GM18499 (cell line): ENCODE data around the gene GNAI1.

Experiments used
- ATAC-seq: cut with Tn5 transposase; IDR thresholded peaks from one replicate; pipeline ENCODE4 v1.9.1; 2021; ENCODE audit warnings: moderate number of reproducible peaks; ENCODE audit not compliant: insufficient read depth, unreplicated experiment

The GNAI1 gene

GRCh38 chr7:80134536-80135308 lies at the start of gene GNAI1:
Gene GNAI1 (plus strand): TSS chr7:80134831. CDS start chr7:80135161, 330 bp downstream.
- ATAC-seq: no peak

- ATAC-seq: no peak
Measured at GRCh38 chr7:80087051-80087770, 47.4 kb upstream of the GNAI1 start.

- no peak for ATAC-seq
Measured at GRCh38 chr7:80087771-80088170, 46.9 kb upstream of the GNAI1 start.

- ATAC-seq: no peak
Measured at GRCh38 chr7:80088705-80089104, 45.9 kb upstream of the GNAI1 start.

GRCh38 chr7:80089366-80089765 lies 45.3 kb upstream of the GNAI1 start:
- no peak for ATAC-seq

GRCh38 chr7:80093349-80093748 lies 41.3 kb upstream of the GNAI1 start:
- no peak for ATAC-seq

GRCh38 chr7:80095545-80095944 lies 39.1 kb upstream of the GNAI1 start:
- ATAC-seq: no peak

GRCh38 chr7:80097756-80098155 lies 36.9 kb upstream of the GNAI1 start:
- ATAC-seq: no peak

- ATAC-seq: no peak
Measured at GRCh38 chr7:80098795-80099194, 35.8 kb upstream of the GNAI1 start.

- no peak for ATAC-seq
Measured at GRCh38 chr7:80100254-80100653, 34.4 kb upstream of the GNAI1 start.

- ATAC-seq: no peak
Measured at GRCh38 chr7:80105701-80106408, 28.8 kb upstream of the GNAI1 start.

GRCh38 chr7:80106498-80107113 lies 28.0 kb upstream of the GNAI1 start:
- ATAC-seq: no peak

- ATAC-seq: no peak
Measured at GRCh38 chr7:80107278-80107677, 27.4 kb upstream of the GNAI1 start.

- ATAC-seq: no peak
Measured at GRCh38 chr7:80110376-80110775, 24.3 kb upstream of the GNAI1 start.

GRCh38 chr7:80114159-80114558 lies 20.5 kb upstream of the GNAI1 start:
- no peak for ATAC-seq

GRCh38 chr7:80124526-80125264 lies 9.9 kb upstream of the GNAI1 start:
- ATAC-seq: no peak

- no peak for ATAC-seq
Measured at GRCh38 chr7:80127412-80128160, 7.0 kb upstream of the GNAI1 start.

GRCh38 chr7:80128918-80129317 lies 5.7 kb upstream of the GNAI1 start:
- no peak for ATAC-seq

- ATAC-seq: no peak
Measured at GRCh38 chr7:80129785-80130184, 4.8 kb upstream of the GNAI1 start.
